ENCODE measurements around the gene PGGT1B. TPM values are rescaled to one million over a fixed set of nuclear protein-coding genes. Genes with fewer than 3 reads are reported as not detected.

Gene PGGT1B
- total RNA-seq, 1 experiment from 2014 or later, result 59.7 TPM

DNA sequence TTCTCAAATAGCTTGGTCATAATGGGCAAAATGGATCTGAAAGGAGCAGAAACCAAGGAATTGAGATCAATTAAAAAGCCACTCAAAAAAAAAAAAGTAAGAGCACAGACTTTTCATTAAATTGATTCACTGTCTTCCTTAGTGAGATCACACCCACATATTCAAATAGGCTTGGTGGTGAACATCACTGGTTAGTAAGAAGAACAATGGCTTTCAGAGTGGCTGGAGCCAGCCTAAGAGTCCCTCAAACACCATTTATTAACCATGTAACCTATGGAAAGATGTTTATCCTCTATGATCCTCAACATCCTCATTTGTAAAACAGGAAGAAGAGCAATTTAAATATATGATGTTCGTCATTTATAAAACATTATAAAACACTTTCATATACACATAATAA is 21.3 kb upstream of the PGGT1B start:
- no CpG with 5 or more reads among the region's 1 CpG for WGBS (ENCODE audit: extremely low coverage, insufficient read length, low lambda C conversion rate)
- H2BK15ac ChIP-seq (ENCODE audit: low read depth, low read length), result no peak overlapping the region
- peaks cover 2% of the 10 kb centered on the region for H3K79me1 ChIP-seq (ENCODE audit: insufficient read depth, low read depth, low read length, poor library complexity, severe bottlenecking)
- Mint-ChIP-seq H3K27me3 (ENCODE audit: low read depth) (no peaks in the 10 kb centered on the region), H3K4me3 (no peak overlapping the region), H3K36me3 (ENCODE audit: insufficient read depth in 1 of 3, low read depth in 3 of 3) (peaks cover 0 to 4% (median 0%) of the 10 kb centered on the region in 3 experiments; a peak in 3 of 7 replicates), H3K9me3 (no peaks in the 10 kb centered on the region), H3K4me1 (peaks cover 5 to 6% of the 10 kb centered on the region in 2 experiments), H3K27ac (no peak overlapping the region)
- no peak overlapping the region for H2BK20ac ChIP-seq (ENCODE audit: low read depth, low read length, poor library complexity, severe bottlenecking)
- no peak overlapping the region for H4K8ac ChIP-seq (replicated peaks; ENCODE audit: insufficient read length, low read depth, low read length)
- H2BK120ac ChIP-seq (ENCODE audit: low read depth, low read length, poor library complexity, severe bottlenecking), result no peak overlapping the region
- no peak overlapping the region for H3K9ac ChIP-seq (ENCODE audit: extremely low read depth, insufficient read length, low read length)
- H3K4me2 ChIP-seq (ENCODE audit: insufficient read depth, insufficient read length, low read length), result no peak overlapping the region
- H2BK5ac ChIP-seq (ENCODE audit: insufficient read length, low read length), result no peak overlapping the region
- H3T11ph ChIP-seq (ENCODE audit: low read length), result no peak overlapping the region
- no peak overlapping the region for H3K4ac ChIP-seq (ENCODE audit: low read depth, low read length)
- no peak overlapping the region for H3K18ac ChIP-seq (ENCODE audit: insufficient read length, low read depth, low read length)
- H4K20me1 ChIP-seq (ENCODE audit: control insufficient read depth, insufficient read depth, insufficient read length), result no peaks in the 10 kb centered on the region
- H3K23ac ChIP-seq (ENCODE audit: insufficient read length, low read depth, low read length), result no peak overlapping the region
- H4K5ac ChIP-seq (ENCODE audit: insufficient read length, low read depth, low read length), result no peak overlapping the region
- DNase-seq, result no peak
- no peak overlapping the region for H4K91ac ChIP-seq (ENCODE audit: insufficient read length, low read depth, low read length)
- H3K27me3 ChIP-seq (ENCODE audit: insufficient read depth, low read length), result no peaks in the 10 kb centered on the region
- TF ChIP-seq, protein P1, sequence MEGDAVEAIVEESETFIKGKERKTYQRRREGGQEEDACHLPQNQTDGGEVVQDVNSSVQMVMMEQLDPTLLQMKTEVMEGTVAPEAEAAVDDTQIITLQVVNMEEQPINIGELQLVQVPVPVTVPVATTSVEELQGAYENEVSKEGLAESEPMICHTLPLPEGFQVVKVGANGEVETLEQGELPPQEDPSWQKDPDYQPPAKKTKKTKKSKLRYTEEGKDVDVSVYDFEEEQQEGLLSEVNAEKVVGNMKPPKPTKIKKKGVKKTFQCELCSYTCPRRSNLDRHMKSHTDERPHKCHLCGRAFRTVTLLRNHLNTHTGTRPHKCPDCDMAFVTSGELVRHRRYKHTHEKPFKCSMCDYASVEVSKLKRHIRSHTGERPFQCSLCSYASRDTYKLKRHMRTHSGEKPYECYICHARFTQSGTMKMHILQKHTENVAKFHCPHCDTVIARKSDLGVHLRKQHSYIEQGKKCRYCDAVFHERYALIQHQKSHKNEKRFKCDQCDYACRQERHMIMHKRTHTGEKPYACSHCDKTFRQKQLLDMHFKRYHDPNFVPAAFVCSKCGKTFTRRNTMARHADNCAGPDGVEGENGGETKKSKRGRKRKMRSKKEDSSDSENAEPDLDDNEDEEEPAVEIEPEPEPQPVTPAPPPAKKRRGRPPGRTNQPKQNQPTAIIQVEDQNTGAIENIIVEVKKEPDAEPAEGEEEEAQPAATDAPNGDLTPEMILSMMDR (conservative IDR thresholded peaks at IDR 0.05), result no peak
- no peak overlapping the region for H2BK12ac ChIP-seq (ENCODE audit: insufficient read length, low read depth, low read length)
- 0 out of 2 replicates have a peak, but pooled peaks cover 2% of the 10 kb centered on the region for H3K79me2 ChIP-seq (ENCODE audit: insufficient read depth, low read length)
- H2AFZ ChIP-seq (ENCODE audit: low read length), result no peak overlapping the region
- no peaks in the 10 kb centered on the region for H3K9me3 ChIP-seq (ENCODE audit: control insufficient read depth, low read depth, low read length)
- no peaks in the 10 kb centered on the region for H3K23me2 ChIP-seq (ENCODE audit: insufficient read length, low read depth, low read length, poor library complexity, severe bottlenecking)
- no peak overlapping the region for H3K27ac ChIP-seq (ENCODE audit: insufficient read length, low read depth, low read length)
- H2AK5ac ChIP-seq (ENCODE audit: insufficient read length, low read length), result no peak overlapping the region
- no peak overlapping the region for H3K56ac ChIP-seq (ENCODE audit: insufficient read length, low read depth, low read length)
- no peak overlapping the region for H3K14ac ChIP-seq (ENCODE audit: insufficient read depth, low read length)
- H3K4me1 ChIP-seq (ENCODE audit: insufficient read depth, low read length), result no peaks in the 10 kb centered on the region; the same call in 1 of the 2 replicates
